GM06990 (cell line): ENCODE results near the gene EPHA8.

Experiments used
- DNase-seq: peaks from one replicate; pipeline ENCODE4 v3.0.0-alpha.2; 2011; ENCODE audit not compliant: insufficient read length; ENCODE audit errors: extremely low read depth
- H3K27me3 ChIP-seq: replicated peaks from 2 replicates; pipeline ENCODE4 v1.6.0; 2011; ENCODE audit warnings: low read length; ENCODE audit not compliant: control insufficient read depth, insufficient read depth
- H3K36me3 ChIP-seq: 2 replicates; pipeline ENCODE4 v1.5.1; 2011; ENCODE audit warnings: low read length; ENCODE audit not compliant: control insufficient read depth, insufficient read depth
- H3K4me3 ChIP-seq: replicated peaks from 2 replicates; pipeline ENCODE4 v1.5.1; 2011; ENCODE audit warnings: low read depth, mild to moderate bottlenecking, control low read depth, low read length
- TF ChIP-seq, protein P1 (sequence below): IDR thresholded peaks from 2 replicates; pipeline ENCODE4 v1.5.1; 2011; ENCODE audit warnings: low read length, control low read depth, mild to moderate bottlenecking, inconsistent platforms; ENCODE audit not compliant: insufficient read depth, poor library complexity, severe bottlenecking

EPHA8 gene

DNA sequence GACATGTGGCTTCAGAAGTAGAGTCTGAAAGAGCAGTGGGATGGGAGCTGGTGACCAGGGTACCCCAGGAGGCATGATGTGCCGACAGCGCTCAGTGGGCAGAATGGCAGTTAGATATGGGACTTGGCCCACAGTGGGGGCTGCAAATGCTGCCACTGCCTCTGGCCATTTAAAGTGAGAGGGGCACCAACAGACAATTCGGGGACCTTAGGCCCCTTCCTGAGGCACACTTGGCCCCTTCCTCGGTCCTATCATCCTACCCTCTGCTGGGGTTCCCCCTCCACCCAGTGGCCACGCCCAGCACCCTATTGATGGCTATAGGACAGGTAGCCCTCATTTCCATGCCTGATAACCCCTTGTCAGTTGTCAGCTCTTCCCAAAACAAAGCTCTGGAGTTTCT is 36.6 kb upstream of the EPHA8 start:
- no peak for DNase-seq
- Histone ChIP-seq H3K4me3 (no peak overlapping the region), H3K27me3 (no peaks in the 10 kb centered on the region), H3K36me3 (peaks cover 17% of the 10 kb centered on the region)
- TF ChIP-seq, protein P1, sequence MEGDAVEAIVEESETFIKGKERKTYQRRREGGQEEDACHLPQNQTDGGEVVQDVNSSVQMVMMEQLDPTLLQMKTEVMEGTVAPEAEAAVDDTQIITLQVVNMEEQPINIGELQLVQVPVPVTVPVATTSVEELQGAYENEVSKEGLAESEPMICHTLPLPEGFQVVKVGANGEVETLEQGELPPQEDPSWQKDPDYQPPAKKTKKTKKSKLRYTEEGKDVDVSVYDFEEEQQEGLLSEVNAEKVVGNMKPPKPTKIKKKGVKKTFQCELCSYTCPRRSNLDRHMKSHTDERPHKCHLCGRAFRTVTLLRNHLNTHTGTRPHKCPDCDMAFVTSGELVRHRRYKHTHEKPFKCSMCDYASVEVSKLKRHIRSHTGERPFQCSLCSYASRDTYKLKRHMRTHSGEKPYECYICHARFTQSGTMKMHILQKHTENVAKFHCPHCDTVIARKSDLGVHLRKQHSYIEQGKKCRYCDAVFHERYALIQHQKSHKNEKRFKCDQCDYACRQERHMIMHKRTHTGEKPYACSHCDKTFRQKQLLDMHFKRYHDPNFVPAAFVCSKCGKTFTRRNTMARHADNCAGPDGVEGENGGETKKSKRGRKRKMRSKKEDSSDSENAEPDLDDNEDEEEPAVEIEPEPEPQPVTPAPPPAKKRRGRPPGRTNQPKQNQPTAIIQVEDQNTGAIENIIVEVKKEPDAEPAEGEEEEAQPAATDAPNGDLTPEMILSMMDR = no peak

DNA sequence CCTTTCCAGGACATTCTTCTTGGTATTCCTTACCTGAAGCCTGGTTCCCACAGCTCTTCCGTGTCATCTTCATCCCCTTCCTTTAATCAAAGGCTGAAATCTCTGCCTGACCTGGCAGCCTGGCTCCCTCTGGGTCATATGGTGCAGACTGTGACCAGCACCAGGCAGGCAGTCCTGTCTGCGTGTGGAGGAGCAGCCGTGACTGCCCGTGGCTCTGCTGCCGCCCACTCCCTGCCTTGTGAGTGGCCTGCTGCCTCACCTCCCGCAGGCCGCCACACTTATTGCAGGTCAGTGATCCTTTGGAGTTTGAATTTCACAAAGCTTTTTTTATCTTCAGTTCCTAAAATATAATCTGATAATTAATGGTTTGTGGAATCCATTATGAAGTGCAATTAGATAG is 36.2 kb upstream of the EPHA8 start:
- TF ChIP-seq, protein P1 = no peak
- H3K36me3 ChIP-seq = peaks cover 14% of the 10 kb centered on the region
- H3K27me3 ChIP-seq = no peaks in the 10 kb centered on the region
- no peak for DNase-seq
- H3K4me3 ChIP-seq = no peak overlapping the region

GRCh38 chr1:22527555-22528296 is 35.6 kb upstream of the EPHA8 start:
- Histone ChIP-seq H3K27me3 (no peaks in the 10 kb centered on the region), H3K4me3 (no peak overlapping the region), H3K36me3 (peaks cover 14% of the 10 kb centered on the region)
- TF ChIP-seq, protein P1 = no peak
- no peak for DNase-seq

DNA sequence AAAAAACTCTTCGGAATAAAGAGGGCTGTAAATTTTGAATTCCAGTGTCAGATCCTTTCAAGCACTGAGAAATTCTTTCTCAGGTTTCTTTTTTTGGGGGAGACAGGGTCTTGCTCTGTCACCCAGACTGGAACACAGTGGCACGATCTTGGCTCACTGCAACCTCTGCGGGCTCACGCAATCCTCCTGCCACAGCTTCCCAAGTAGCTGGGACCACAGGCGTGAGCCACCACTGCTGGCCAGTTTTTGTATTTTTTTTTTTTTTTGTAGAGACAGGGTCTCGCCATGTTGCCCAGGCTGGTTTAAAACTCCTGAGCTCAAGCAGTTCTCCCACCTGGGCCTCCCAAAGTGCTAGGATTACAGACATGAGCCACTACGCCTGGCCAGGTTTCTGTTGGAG is 34.8 kb upstream of the EPHA8 start:
- Histone ChIP-seq H3K27me3 (no peaks in the 10 kb centered on the region), H3K36me3 (peaks cover 14% of the 10 kb centered on the region), H3K4me3 (no peak overlapping the region)
- no peak for DNase-seq
- TF ChIP-seq, protein P1 = no peak

DNA sequence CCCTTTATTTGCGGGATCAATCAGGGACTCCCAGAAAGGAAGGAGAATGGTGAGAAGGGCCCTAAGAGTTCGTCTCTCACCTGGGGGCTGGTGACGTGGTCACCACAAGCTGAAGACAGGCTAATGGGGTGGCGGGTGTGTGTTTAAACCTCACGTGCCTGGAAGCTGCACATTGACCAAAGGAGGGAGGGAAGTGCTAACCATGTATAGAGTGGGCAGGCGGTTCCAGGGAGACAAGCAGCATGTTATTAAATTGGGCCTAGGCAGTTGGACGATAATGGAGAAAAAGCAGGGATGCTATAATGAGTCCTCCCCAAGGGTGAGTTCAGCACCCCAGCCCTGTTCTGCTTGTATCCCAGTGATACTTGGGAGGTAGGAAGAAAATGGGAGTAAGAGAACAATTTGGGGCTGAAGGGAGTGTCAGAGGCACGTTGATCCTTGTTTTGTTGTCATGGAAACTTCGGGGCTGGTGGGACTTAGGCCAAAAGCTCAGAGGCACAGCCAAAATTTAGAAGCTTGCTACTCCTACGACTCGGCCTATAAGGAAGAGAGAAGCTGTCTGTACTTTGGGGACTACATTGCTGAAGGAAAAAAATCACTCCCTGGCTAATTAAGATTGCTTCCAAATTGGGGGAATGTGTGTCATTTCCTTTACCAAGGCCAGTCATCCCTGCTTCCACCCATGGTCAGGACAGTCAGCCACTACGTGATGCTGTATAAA is 33.2 kb upstream of the EPHA8 start:
- DNase-seq = no peak
- peaks cover 6% of the 10 kb centered on the region for H3K36me3 ChIP-seq
- no peak overlapping the region for H3K4me3 ChIP-seq
- TF ChIP-seq, protein P1 = no peak
- no peaks in the 10 kb centered on the region for H3K27me3 ChIP-seq
